ENCODE data around the gene TUBB3.

DNA sequence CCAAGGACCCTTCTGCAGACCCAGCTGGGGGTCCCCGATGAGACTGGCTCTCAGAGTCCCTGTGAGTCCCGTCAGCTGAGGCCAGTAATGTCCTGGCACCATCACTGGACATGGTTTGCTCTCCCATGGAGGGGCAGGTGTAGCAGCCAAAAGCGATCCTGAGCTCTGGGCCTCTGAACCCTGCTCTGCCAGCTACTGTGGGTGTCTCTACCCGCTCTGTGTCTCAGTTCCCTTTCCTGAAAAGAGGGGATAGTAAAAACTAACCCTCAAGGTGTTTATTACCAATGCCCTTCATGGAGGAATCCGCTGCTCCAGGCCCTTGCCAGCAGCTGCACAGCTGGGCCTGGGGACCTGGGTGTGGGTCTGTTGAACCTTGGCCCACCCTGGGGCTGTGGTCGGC lies 8.8 kb downstream of the TUBB3 start:
- TF ChIP-seq POLR2AphosphoS5 (IDR thresholded peaks at IDR 0.05; ENCODE audit: low read depth, low read length) (no peak), POLR2A (IDR thresholded peaks at IDR 0.05; ENCODE audit: low read depth, low read length) (no peak)

All from GM12892 (cell line).